Natural killer cell (primary cell): ENCODE results near the gene FASTK. TPM values are rescaled to one million over a fixed set of nuclear protein-coding genes. Genes with fewer than 3 reads are reported as not detected.

Experiments
- ATAC-seq, 3 donors: fragments of 150-1000 bp in 2 of 3; fragments of 200-7000 bp in 1 of 3; cut with Tn5 transposase; 1 replicate in 1 of 3; 2 replicates in 2 of 3; pipeline ENCODE4 v1.10.0; 2021; ENCODE audit warnings: mild to moderate bottlenecking in 2 of 3, moderate library complexity in 2 of 3
- DNase-seq, 2 donors: peaks; one replicate each; pipeline versions ENCODE4 v3.0.0 to v3.0.0-alpha.2; 2013 to 2021; ENCODE audit warnings: mixed read lengths in 1 of 2
- H3K27ac ChIP-seq: one replicate; pipeline ENCODE4 v1.5.1; 2013; ENCODE audit warnings: mild to moderate bottlenecking, low read length
- H3K27me3 ChIP-seq: one replicate; pipeline ENCODE4 v1.6.1; 2013; ENCODE audit warnings: low read length; ENCODE audit not compliant: control insufficient read depth, insufficient read depth
- H3K36me3 ChIP-seq: one replicate; pipeline ENCODE4 v1.6.1; 2013; ENCODE audit warnings: low read length; ENCODE audit not compliant: control insufficient read depth, insufficient read depth
- H3K4me1 ChIP-seq: one replicate; pipeline ENCODE4 v1.6.1; 2013; ENCODE audit warnings: low read length; ENCODE audit not compliant: control insufficient read depth, insufficient read depth
- H3K4me3 ChIP-seq: one replicate; pipeline ENCODE4 v1.5.1; 2013; ENCODE audit warnings: low read length
- H3K9me3 ChIP-seq: one replicate; pipeline ENCODE4 v1.6.1; 2013; ENCODE audit warnings: low read length; ENCODE audit not compliant: control insufficient read depth, insufficient read depth
- H3K27ac Mint-ChIP-seq, 2 donors: one replicate each; pipeline ENCODE4 v1.8.0; 2022; ENCODE audit warnings: mild to moderate bottlenecking in 2 of 2, mixed read lengths in 2 of 2, moderate library complexity in 1 of 2
- H3K27me3 Mint-ChIP-seq, 2 donors: one replicate each; pipeline ENCODE4 v1.8.0; 2022; ENCODE audit warnings: low read depth in 2 of 2, mixed read lengths in 2 of 2
- H3K36me3 Mint-ChIP-seq: one replicate; pipeline ENCODE4 v1.8.0; 2022; ENCODE audit warnings: mixed read lengths
- H3K4me1 Mint-ChIP-seq, 2 donors: one replicate each; pipeline ENCODE4 v1.8.0; 2022; ENCODE audit warnings: mixed read lengths in 2 of 2
- H3K4me3 Mint-ChIP-seq: one replicate; pipeline ENCODE4 v1.8.0; 2022; ENCODE audit warnings: mild to moderate bottlenecking, moderate library complexity, mixed read lengths
- H3K9me3 Mint-ChIP-seq, 2 donors: one replicate each; pipeline ENCODE4 v1.8.0; 2022; ENCODE audit warnings: mixed read lengths in 2 of 2
- CTCF ChIP-seq: fragments of 200-600 bp; IDR thresholded peaks from one replicate; pipeline ENCODE4 v1.8.0; 2022; ENCODE audit warnings: antibody characterized with exemption
- WGBS: methylation state at CpG from one replicate; pipeline ENCODE4 v1.1.7; 2013; ENCODE audit warnings: missing lambda C conversion rate; ENCODE audit not compliant: insufficient coverage; 5-methylcytosine and 5-hydroxymethylcytosine counted together
- intact Hi-C: fragments of 100-400 bp; cut with micrococcal nuclease; formaldehyde crosslinking; loops from one replicate; pipeline ENCODE4 v1.14.2; 2022
- total RNA-seq, 4 donors: library from RNA; stranded (reverse); fragments of 120-200 nt in 1 of 4; gene quantifications; one replicate each; pipeline versions ENCODE4 v1.2.3 to v1.2.4, GENCODE V29; 2013 to 2022

FASTK gene
- total RNA-seq, 3 donors from 2014 or later (not counting 1 experiment from before 2014, with no cell fraction given), result 72.8 to 89.4 (median 85.2) TPM

GRCh38 chr7:151057989-151058780 lies 22.4 kb downstream of the FASTK start:
- no peak for TF ChIP-seq CTCF
- H3K27me3 ChIP-seq, result no peaks in the 10 kb centered on the region
- DNase-seq (peak; percentile 91 to 99), ATAC-seq (peak; percentile 93 to 98 (median 95))
- WGBS, result under 1% methylated on average over 46 of the region's 46 CpGs
- H3K9me3 ChIP-seq, result no peaks in the 10 kb centered on the region
- intact Hi-C loops, result loop anchor here (1.0 to 2.0 kb wide), 6 partner anchors 22 to 175 kb away; partner anchors contain the start of genes ABCB8, ABCF2, CHPF2 and FASTK
- peak overlapping the region; percentile 68 for H3K4me3 ChIP-seq
- Mint-ChIP-seq H3K9me3 (no peaks in the 10 kb centered on the region), H3K36me3 (no peaks in the 10 kb centered on the region), H3K27me3 (no peaks in the 10 kb centered on the region), H3K4me3 (peak overlapping the region; percentile 96), H3K27ac (peak overlapping the region; percentile 91 to 93), H3K4me1 (peaks cover 16 to 45% of the 10 kb centered on the region in 2 donors)
- peaks cover 37% of the 10 kb centered on the region for H3K4me1 ChIP-seq
- H3K27ac ChIP-seq, result peak overlapping the region; percentile 90
- no peaks in the 10 kb centered on the region for H3K36me3 ChIP-seq

GRCh38 chr7:151057506-151057988 lies 23.1 kb downstream of the FASTK start, which contains the start of gene CDK5:
TSS of gene CDK5 (minus strand) at chr7:151057897. CDS start at chr7:151057848, 49 bp downstream.
- H3K27ac Mint-ChIP-seq, result peak within 1 kb of the TSS; percentile 91 to 93
- peaks cover 0 to 2% of the 10 kb centered on the region in 2 donors for H3K27me3 Mint-ChIP-seq
- Histone ChIP-seq H3K9me3 (no peaks in the 10 kb centered on the region), H3K4me1 (peaks cover 37% of the 10 kb centered on the region), H3K27me3 (no peaks in the 10 kb centered on the region), H3K4me3 (peak within 1 kb of the TSS; percentile 68), H3K27ac (peak within 1 kb of the TSS; percentile 90), H3K36me3 (no peaks in the 10 kb centered on the region)
- H3K36me3 Mint-ChIP-seq, result no peaks in the 10 kb centered on the region
- H3K9me3 Mint-ChIP-seq, result no peaks in the 10 kb centered on the region
- ATAC-seq, result peak in 2 of 3 donors; percentile 0 to 1
- peaks cover 16 to 48% of the 10 kb centered on the region in 2 donors for H3K4me1 Mint-ChIP-seq
- peak within 1 kb of the TSS; percentile 96 for H3K4me3 Mint-ChIP-seq
- WGBS, result under 1% methylated on average over 30 of the region's 30 CpGs
- intact Hi-C loops, result loop anchor here (1.0 kb wide), 1 partner anchor 170 kb away; the partner anchor contains the start of gene ABCF2
- TF ChIP-seq CTCF, result no peak
- no peak for DNase-seq

GRCh38 chr7:151056666-151057505 lies 23.7 kb downstream of the FASTK start:
- H3K27ac ChIP-seq, result no peak overlapping the region

More at GRCh38 chr7:151056666-151057505, 23.7 kb downstream of the FASTK start:
- WGBS, result 67% methylated on average over 29 of the region's 29 CpGs
- Histone ChIP-seq H3K9me3 (no peaks in the 10 kb centered on the region), H3K4me3 (peak overlapping the region; percentile 68), H3K27me3 (no peaks in the 10 kb centered on the region), H3K36me3 (no peaks in the 10 kb centered on the region), H3K4me1 (peaks cover 37% of the 10 kb centered on the region)
- no peaks in the 10 kb centered on the region for H3K9me3 Mint-ChIP-seq
- no peak for ATAC-seq
- intact Hi-C loops, result loop anchor here (1.0 kb wide), 1 partner anchor 170 kb away; the partner anchor contains the start of gene ABCF2
- H3K36me3 Mint-ChIP-seq, result no peaks in the 10 kb centered on the region
- peak in 1 of 2 donors; percentile 23 for DNase-seq
- peak overlapping the region; percentile 96 for H3K4me3 Mint-ChIP-seq
- peaks cover 0 to 4% of the 10 kb centered on the region in 2 donors for H3K27me3 Mint-ChIP-seq
- peaks cover 16 to 48% of the 10 kb centered on the region in 2 donors for H3K4me1 Mint-ChIP-seq
- peak overlapping the region; percentile 91 to 93 for H3K27ac Mint-ChIP-seq
- TF ChIP-seq CTCF, result no peak
